Left lung (tissue), 14 donors: ENCODE data around the gene RFLNA. TPM values are rescaled to one million over a fixed set of nuclear protein-coding genes. Genes with fewer than 3 reads are reported as not detected.

Experiments used
- ATAC-seq: fragments of 200-7000 bp; cut with Tn5 transposase; one replicate; pipeline ENCODE4 v1.9.1; 2020; ENCODE audit warnings: moderate library complexity
- DNase-seq, 4 donors: peaks; one replicate each; pipeline ENCODE4 v3.0.0-alpha.2; 2013 to 2020
- H3K27ac ChIP-seq, 2 donors: fragments of 200-600 bp; sonication (generic) in 1 of 2; one replicate each; pipeline versions ENCODE4 v1.5.0 to v1.8.0; 2020 to 2021
- H3K27me3 ChIP-seq, 2 donors: fragments of 200-600 bp; sonication (generic) in 1 of 2; one replicate each; pipeline versions ENCODE4 v1.5.0 to v1.8.0; 2020 to 2021
- H3K36me3 ChIP-seq, 2 donors: fragments of 200-600 bp; sonication (generic) in 1 of 2; one replicate each; pipeline versions ENCODE4 v1.5.0 to v1.8.0; 2020 to 2021
- H3K4me1 ChIP-seq, 2 donors: fragments of 200-600 bp; one replicate each; pipeline ENCODE4 v1.8.0; 2021
- H3K4me3 ChIP-seq, 2 donors: fragments of 200-600 bp; sonication (generic) in 1 of 2; one replicate each; pipeline versions ENCODE4 v1.5.0 to v1.8.0; 2020 to 2021; ENCODE audit warnings: mild to moderate bottlenecking in 1 of 2
- H3K9me3 ChIP-seq, 2 donors: fragments of 200-600 bp; sonication (generic) in 1 of 2; one replicate each; pipeline versions ENCODE4 v1.5.0 to v1.8.0; 2020 to 2021
- intact Hi-C, 2 donors: fragments of 100-400 bp; cut with DNase I; formaldehyde crosslinking; loops; one replicate each; pipeline versions ENCODE4 v1.11.2 to v1.14.2; 2022
- long read RNA-seq, 12 donors: library from polyadenylated mRNA in 2 of 12; unstranded in 2 of 12; transcript quantifications; one replicate each; pipeline ENCODE4 v2.0.0 and lab custom pipeline, GENCODE V29; 2019 to 2026
- polyA plus RNA-seq, 6 donors: library from polyadenylated mRNA; unstranded; fragments of 120-200 nt; gene quantifications; one replicate each; pipeline ENCODE4 v1.2.1, GENCODE V29; 2013; ENCODE audit not compliant: insufficient read length in 6 of 6
- total RNA-seq, 2 donors: library from RNA; stranded (reverse); fragmentation: NEBNext Ultra II Directional; extraction: Animal tissue kit (Norgen Biotek cat#: 25700); gene quantifications; one replicate each; pipeline ENCODE4 v1.2.1, GENCODE V29; 2021
- TF ChIP-seq, protein P1 (sequence below), 2 donors: fragments of 200-600 bp; sonication (generic) in 1 of 2; IDR thresholded peaks; one replicate each; pipeline versions ENCODE4 v1.5.0 to v1.8.0; 2021; ENCODE audit warnings: antibody characterized with exemption in 2 of 2
- donor health status: DM: no; HTN: yes; CAD: no.
- donor health status: DM: no; HTN: no; CAD: no.

RFLNA gene, protein sequence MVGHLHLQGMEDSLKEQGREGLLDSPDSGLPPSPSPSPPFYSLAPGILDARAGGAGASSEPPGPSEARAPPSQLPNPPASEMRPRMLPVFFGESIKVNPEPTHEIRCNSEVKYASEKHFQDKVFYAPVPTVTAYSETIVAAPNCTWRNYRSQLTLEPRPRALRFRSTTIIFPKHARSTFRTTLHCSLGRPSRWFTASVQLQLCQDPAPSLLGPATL
- total RNA-seq: 1 to 10 TPM; 1.4 to 2.0 TPM
- polyA plus RNA-seq: 1 to 10 TPM; 2.5 to 4.7 (median 3.2) TPM
- long read RNA-seq, donor 1, transcript RFLNA-205 (3 exons, 2,354 nt): major isoform, 6 of 7 reads
- long read RNA-seq, donor 1, partial matches to known transcripts: 0 of 7 reads
- long read RNA-seq, donor 1, other reads (novel, unspliced or antisense): 0 of 7 reads
- long read RNA-seq, donor 2, partial matches to known transcripts: 0 of 3 reads
- long read RNA-seq, donor 2, other reads (novel, unspliced or antisense): 0 of 3 reads
- long read RNA-seq, donor 3, partial matches to known transcripts: 0 of 4 reads
- long read RNA-seq, donor 3, other reads (novel, unspliced or antisense): 0 of 4 reads
- long read RNA-seq, donor 4, partial matches to known transcripts: 0 of 2 reads
- long read RNA-seq, donor 4, other reads (novel, unspliced or antisense): 1 of 2 reads
- long read RNA-seq, donor 5, partial matches to known transcripts: 0 of 2 reads
- long read RNA-seq, donor 5, other reads (novel, unspliced or antisense): 0 of 2 reads
- long read RNA-seq, donor 6: 0 reads
- long read RNA-seq, donor 7: 0 reads
- long read RNA-seq, donor 8, partial matches to known transcripts: 0 of 4 reads
- long read RNA-seq, donor 8, other reads (novel, unspliced or antisense): 0 of 4 reads
- long read RNA-seq, donor 9: 0 reads
- long read RNA-seq, donor 10: 0 reads
- long read RNA-seq, donor 11, transcript RFLNA-205 (3 exons, 2,354 nt): major isoform, 8 of 8 reads
- long read RNA-seq, donor 11, partial matches to known transcripts: 0 of 8 reads
- long read RNA-seq, donor 11, other reads (novel, unspliced or antisense): 0 of 8 reads
- long read RNA-seq, donor 12, partial matches to known transcripts: 0 of 1 reads
- long read RNA-seq, donor 12, other reads (novel, unspliced or antisense): 0 of 1 reads

DNA sequence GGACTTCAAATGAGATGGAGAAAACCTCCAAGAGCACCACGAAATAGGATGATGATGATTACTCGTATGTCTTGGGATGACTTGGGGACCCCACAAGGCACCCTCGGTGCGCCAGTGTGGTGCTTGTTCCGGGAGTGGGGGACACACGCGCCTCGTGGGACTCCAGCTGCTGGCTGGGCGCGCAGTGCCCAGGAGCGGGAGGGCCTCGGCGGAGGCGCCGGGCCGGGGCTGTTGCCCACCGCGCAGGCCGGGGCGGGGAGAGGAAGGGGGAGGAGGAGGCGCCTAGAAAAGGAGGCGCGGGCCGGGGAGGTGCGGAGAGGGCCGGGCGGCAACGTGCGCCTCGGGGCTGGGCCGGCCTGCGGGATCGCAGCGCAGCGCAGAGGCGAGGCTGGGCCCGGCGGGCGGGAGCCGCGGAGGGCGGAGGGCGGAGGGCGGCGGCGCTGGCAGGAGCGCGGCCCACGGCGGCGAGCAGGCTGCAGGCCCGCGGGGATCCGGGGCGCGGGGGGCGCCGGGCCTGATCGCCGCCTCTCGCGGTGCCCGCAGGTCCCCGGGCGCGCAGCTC is at the start of gene RFLNA:
Gene RFLNA, plus strand, starts transcription at position 314 of the 562 bp plus-strand sequence. CDS start 337 bp downstream, outside the sequence.
- intact Hi-C loops: no loop called here
- Histone ChIP-seq H3K27me3 (peaks cover 18 to 55% of the 10 kb centered on the region in 2 donors), H3K27ac (no peak within 1 kb of the TSS), H3K36me3 (no peaks in the 10 kb centered on the region), H3K4me1 (peaks cover 5 to 15% of the 10 kb centered on the region in 2 donors), H3K4me3 (peak within 1 kb of the TSS; percentile 19 to 21), H3K9me3 (no peaks in the 10 kb centered on the region)
- TF ChIP-seq, protein P1, sequence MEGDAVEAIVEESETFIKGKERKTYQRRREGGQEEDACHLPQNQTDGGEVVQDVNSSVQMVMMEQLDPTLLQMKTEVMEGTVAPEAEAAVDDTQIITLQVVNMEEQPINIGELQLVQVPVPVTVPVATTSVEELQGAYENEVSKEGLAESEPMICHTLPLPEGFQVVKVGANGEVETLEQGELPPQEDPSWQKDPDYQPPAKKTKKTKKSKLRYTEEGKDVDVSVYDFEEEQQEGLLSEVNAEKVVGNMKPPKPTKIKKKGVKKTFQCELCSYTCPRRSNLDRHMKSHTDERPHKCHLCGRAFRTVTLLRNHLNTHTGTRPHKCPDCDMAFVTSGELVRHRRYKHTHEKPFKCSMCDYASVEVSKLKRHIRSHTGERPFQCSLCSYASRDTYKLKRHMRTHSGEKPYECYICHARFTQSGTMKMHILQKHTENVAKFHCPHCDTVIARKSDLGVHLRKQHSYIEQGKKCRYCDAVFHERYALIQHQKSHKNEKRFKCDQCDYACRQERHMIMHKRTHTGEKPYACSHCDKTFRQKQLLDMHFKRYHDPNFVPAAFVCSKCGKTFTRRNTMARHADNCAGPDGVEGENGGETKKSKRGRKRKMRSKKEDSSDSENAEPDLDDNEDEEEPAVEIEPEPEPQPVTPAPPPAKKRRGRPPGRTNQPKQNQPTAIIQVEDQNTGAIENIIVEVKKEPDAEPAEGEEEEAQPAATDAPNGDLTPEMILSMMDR (IDR thresholded peaks at IDR 0.05): no peak
- ATAC-seq (peak; percentile 82), DNase-seq (peak in 2 of 4 donors; percentile 52 to 83)

DNA sequence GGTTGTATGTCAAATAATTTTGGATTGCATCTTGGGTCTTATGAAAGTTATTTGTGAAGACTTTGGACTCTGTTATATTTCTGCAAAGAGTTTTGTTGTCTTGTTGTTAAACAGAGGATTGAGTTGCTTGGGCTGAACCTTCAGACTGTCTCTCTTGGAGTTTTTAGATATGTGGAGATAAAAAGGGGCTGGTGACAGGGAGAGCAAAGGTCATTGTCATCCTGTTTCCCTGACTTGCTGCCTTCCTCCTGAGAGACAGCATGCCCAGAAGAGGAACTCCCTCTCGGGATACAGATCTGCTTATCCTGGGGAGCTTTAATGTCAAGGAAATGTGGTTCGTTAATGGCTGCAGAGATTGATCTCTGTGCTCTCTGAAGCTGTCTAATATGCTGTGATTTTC is 47.6 kb upstream of the RFLNA start:
- no peak for ATAC-seq
- H3K27ac ChIP-seq: no peak overlapping the region
- no peak for DNase-seq

DNA sequence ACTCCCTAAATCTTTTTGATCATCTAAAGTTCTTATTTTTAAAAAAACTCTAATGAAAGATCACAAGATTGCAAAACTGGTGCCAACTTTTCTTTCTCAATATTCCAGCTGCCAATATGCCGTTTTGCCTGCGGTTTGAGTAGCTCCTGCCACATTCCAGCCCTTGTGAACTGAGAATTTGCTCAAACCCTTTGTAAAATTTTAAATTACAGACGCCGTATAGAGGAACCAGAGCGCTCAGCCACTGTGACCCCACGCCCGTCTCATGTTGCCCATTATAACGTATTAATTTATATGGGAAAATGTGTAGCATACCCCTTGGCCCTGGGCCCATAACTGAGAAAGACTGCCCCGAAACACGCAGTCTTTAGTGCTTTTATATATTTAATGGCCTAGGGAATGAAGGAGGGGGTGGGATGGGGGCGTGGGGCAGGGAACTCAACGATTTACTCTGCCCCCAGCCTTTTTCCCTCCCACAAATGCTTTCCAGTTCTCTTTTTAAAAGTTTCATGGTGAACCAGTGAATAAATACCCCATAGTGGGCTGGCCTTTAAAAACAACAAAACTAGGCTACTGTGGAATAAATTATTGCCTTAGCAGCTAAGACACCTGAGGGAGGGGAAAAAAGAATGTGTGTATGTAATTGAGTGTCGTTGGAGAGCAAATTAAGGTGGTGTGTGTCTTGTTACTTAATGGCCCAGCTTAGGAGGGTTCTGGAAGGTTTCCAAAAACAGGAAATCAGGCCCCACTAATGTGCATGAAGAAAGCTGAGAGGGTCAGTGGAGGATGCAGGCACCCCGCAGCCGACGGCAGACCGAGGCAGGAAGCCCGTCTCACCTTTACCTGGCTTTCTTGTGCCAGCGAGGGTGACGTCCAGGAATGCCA is 45.7 kb upstream of the RFLNA start:
- TF ChIP-seq, protein P1 (IDR thresholded peaks at IDR 0.05): no peak
- H3K36me3 ChIP-seq: no peaks in the 10 kb centered on the region
- peaks cover 0 to 24% of the 10 kb centered on the region in 2 donors for H3K4me1 ChIP-seq
- H3K27me3 ChIP-seq: no peaks in the 10 kb centered on the region
- peak in 2 of 4 donors; percentile 39 to 48 for DNase-seq
- no peak overlapping the region for H3K4me3 ChIP-seq
- H3K9me3 ChIP-seq: peaks cover 0 to 8% of the 10 kb centered on the region in 2 donors
- no peak overlapping the region for H3K27ac ChIP-seq
- no peak for ATAC-seq
- intact Hi-C loops: no loop called here

More for the DNA sequence above, 47.6 kb upstream of the RFLNA start:
- TF ChIP-seq, protein P1 (IDR thresholded peaks at IDR 0.05): no peak
- peaks cover 0 to 27% of the 10 kb centered on the region in 2 donors for H3K4me1 ChIP-seq
- no peaks in the 10 kb centered on the region for H3K36me3 ChIP-seq
- intact Hi-C loops: no loop called here
- peaks cover 0 to 8% of the 10 kb centered on the region in 2 donors for H3K9me3 ChIP-seq
- H3K27me3 ChIP-seq: no peaks in the 10 kb centered on the region
- H3K4me3 ChIP-seq: no peak overlapping the region

DNA sequence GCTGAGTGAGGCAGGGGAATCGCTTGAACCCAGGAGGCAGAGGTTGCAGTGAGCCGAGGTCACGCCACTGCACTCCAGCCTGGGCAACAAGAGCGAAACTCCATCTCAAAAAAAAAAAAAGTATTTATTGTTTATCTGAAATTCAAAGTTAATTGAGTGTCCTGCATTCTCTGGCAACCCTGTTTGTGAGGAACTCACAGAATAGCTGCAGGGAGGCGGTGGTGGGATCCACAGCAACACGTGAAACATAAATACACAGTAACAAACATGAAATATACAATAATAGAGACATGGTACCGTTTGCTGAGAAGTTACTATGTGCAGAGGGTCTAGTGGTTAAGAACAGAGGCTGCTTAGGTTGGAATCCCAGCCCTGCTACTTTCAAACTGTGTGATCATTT is 43.7 kb upstream of the RFLNA start:
- no peaks in the 10 kb centered on the region for H3K36me3 ChIP-seq
- intact Hi-C loops: no loop called here
- no peak overlapping the region for H3K27ac ChIP-seq
- H3K4me3 ChIP-seq: no peak overlapping the region
- peaks cover 0 to 8% of the 10 kb centered on the region in 2 donors for H3K9me3 ChIP-seq
- ATAC-seq: no peak
- H3K4me1 ChIP-seq: peaks cover 0 to 24% of the 10 kb centered on the region in 2 donors
- TF ChIP-seq, protein P1 (IDR thresholded peaks at IDR 0.05): no peak
- no peaks in the 10 kb centered on the region for H3K27me3 ChIP-seq
- DNase-seq: peak in 2 of 4 donors; percentile 42 to 68
